Uterus (tissue), 2 donors: ENCODE results near the gene MVP.

Source experiments
- POLR2A ChIP-seq, 2 donors: fragments of 450-650 bp; IDR thresholded peaks; one replicate each; pipeline ENCODE4 v1.6.1; 2016; ENCODE audit warnings: antibody characterized with exemption in 2 of 2, mild to moderate bottlenecking in 1 of 2, moderate library complexity in 1 of 2
- TF ChIP-seq, protein P1 (sequence below), 4 experiments: fragments of 200-600 bp in 2 of 4; fragments of 450-650 bp in 2 of 4; sonication (generic) in 2 of 4; IDR thresholded peaks; one replicate each; pipeline ENCODE4 v1.5.1; 2016 to 2019; ENCODE audit warnings: antibody characterized with exemption in 4 of 4, mild to moderate bottlenecking in 2 of 4, moderate library complexity in 1 of 4

DNA sequence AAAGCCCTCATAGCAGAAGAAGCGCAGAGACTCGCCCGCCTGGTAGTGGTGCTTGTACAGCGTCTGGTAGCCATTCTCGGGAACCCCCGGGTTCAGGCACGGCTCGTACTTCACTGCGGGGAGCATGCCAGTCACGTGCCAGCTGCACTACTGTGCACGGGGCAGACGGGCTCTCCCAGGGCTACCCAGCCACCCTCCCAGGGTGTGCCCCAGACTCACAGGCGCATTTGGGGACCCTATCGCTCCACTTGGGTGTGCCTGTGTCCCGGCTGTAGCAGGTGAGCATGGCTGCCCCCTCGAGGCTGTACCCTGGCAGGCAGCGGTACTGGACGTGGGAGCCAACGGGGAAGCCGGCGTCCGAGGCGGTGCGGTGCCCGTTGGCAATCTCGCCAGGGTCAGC is 53.1 kb downstream of the MVP start:
- TF ChIP-seq, protein P1, sequence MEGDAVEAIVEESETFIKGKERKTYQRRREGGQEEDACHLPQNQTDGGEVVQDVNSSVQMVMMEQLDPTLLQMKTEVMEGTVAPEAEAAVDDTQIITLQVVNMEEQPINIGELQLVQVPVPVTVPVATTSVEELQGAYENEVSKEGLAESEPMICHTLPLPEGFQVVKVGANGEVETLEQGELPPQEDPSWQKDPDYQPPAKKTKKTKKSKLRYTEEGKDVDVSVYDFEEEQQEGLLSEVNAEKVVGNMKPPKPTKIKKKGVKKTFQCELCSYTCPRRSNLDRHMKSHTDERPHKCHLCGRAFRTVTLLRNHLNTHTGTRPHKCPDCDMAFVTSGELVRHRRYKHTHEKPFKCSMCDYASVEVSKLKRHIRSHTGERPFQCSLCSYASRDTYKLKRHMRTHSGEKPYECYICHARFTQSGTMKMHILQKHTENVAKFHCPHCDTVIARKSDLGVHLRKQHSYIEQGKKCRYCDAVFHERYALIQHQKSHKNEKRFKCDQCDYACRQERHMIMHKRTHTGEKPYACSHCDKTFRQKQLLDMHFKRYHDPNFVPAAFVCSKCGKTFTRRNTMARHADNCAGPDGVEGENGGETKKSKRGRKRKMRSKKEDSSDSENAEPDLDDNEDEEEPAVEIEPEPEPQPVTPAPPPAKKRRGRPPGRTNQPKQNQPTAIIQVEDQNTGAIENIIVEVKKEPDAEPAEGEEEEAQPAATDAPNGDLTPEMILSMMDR (IDR thresholded peaks at IDR 0.05) = no peak
- no peak for TF ChIP-seq POLR2A (IDR thresholded peaks at IDR 0.05)
